ENCODE measurements around the gene HSP90B1. TPM values are rescaled to one million over a fixed set of nuclear protein-coding genes. Genes with fewer than 3 reads are reported as not detected.

HSP90B1 gene
- total RNA-seq, 1 experiment from 2014 or later: 888 TPM

- BruUV-seq (replicated peaks): no TSS peak
- DNase-seq (ENCODE audit: low read depth, low spot score): no peak
- Histone ChIP-seq H3K27me3 (ENCODE audit: insufficient read depth, low read length) (peaks cover 15% of the 10 kb centered on the region; the same call in 1 of the 2 replicates), H3K36me3 (ENCODE audit: control insufficient read depth in 1 of 2, insufficient read depth in 2 of 2, low read length in 2 of 2) (no peaks in the 10 kb centered on the region), H3K79me2 (ENCODE audit: insufficient read depth, low read length) (no peaks in the 10 kb centered on the region), H3K9me2 (ENCODE audit: insufficient read depth) (no peaks in the 10 kb centered on the region), H3K9ac (ENCODE audit: low read length) (no peak overlapping the region), H3K4me3 (replicated peaks in 1 of 2; ENCODE audit: low read depth in 1 of 2, low read length in 2 of 2) (no peak overlapping the region), H3K27ac (ENCODE audit: low read depth, low read length) (no peak overlapping the region), H3K4me2 (ENCODE audit: low read length) (no peak overlapping the region), H3K9me3 (ENCODE audit: control insufficient read depth in 1 of 2, insufficient read depth in 1 of 2, low read depth in 1 of 2, low read length in 2 of 2) (no peaks in the 10 kb centered on the region), H3K4me1 (ENCODE audit: control insufficient read depth in 1 of 2, insufficient read depth in 2 of 2, low read length in 2 of 2) (no peaks in the 10 kb centered on the region), H4K20me1 (ENCODE audit: insufficient read depth) (no peaks in the 10 kb centered on the region), H2AFZ (ENCODE audit: low read depth, low read length, poor library complexity, severe bottlenecking) (no peak overlapping the region)
- intact Hi-C loops (cut with micrococcal nuclease): no loop called here
- ATAC-seq: no peak
- ChIA-PET POLR2A (no interaction called here), CTCF (no interaction called here), RAD21 (ENCODE audit: low non-redundant PET in 1 of 2, low total read pairs in 2 of 2, uncharacterized antibody in 2 of 2, unreplicated experiment in 2 of 2) (no interaction called here)
- TF ChIP-seq POLR2A (IDR thresholded peaks at IDR 0.05; ENCODE audit: borderline replicate concordance, extremely low read depth, insufficient read depth, insufficient read length) (no peak), TCF7L2 (IDR thresholded peaks at IDR 0.05; ENCODE audit: borderline replicate concordance, extremely low read depth, insufficient read depth, insufficient read length) (no peak), ATF3 (IDR thresholded peaks at IDR 0.05) (no peak), RAD21 (IDR thresholded peaks at IDR 0.05; ENCODE audit: low read depth) (no peak), CBX3 (IDR thresholded peaks at IDR 0.05; ENCODE audit: low read depth) (no peak), SP1 (IDR thresholded peaks at IDR 0.05; ENCODE audit: low read depth) (no peak), POLR2AphosphoS5 (IDR thresholded peaks at IDR 0.05; ENCODE audit: low read depth, low read length) (no peak), CTCF (IDR thresholded peaks at IDR 0.05 in 2 of 3, conservative IDR thresholded peaks at IDR 0.05 in 1 of 3; ENCODE audit: borderline replicate concordance in 1 of 3, insufficient read depth in 1 of 3, low read depth in 2 of 3, low read length in 2 of 3) (no peak), SRF (IDR thresholded peaks at IDR 0.05; ENCODE audit: low read depth) (no peak), REST (IDR thresholded peaks at IDR 0.05; ENCODE audit: low read depth) (no peak), SIN3A (IDR thresholded peaks at IDR 0.05; ENCODE audit: low read depth) (no peak), FOSL1 (IDR thresholded peaks at IDR 0.05; ENCODE audit: low read depth) (no peak), EZH2 (IDR thresholded peaks at IDR 0.05) (no peak), JUND (IDR thresholded peaks at IDR 0.05) (no peak), CEBPB (IDR thresholded peaks at IDR 0.05; ENCODE audit: low read depth) (no peak), ZBTB33 (IDR thresholded peaks at IDR 0.05; ENCODE audit: extremely low read depth, insufficient replicate concordance, low read length) (no peak), ZFX (IDR thresholded peaks at IDR 0.05) (no peak)
Measured at GRCh38 chr12:103996595-103996994, 66.4 kb downstream of the HSP90B1 start.

Measured in HCT116 (cell line).